GM11168 (cell line): Measurements from ENCODE around the gene BLNK.
"Not testable (repeated sequence)": the region's sequence is repeated elsewhere in the genome, so short reads cannot be mapped to it uniquely, and the experiment has no call there.

ENCODE experiments used
- in situ Hi-C: fragments of 300-500 bp; cut with MboI; formaldehyde crosslinking; loops from one replicate; pipeline ENCODE4 v1.12.0; 2022; ENCODE audit warnings: low sequenced_read_pairs; ENCODE audit not compliant: unreplicated experiment

Gene BLNK

GRCh38 chr10:96235326-96236089 is 35.9 kb downstream of the BLNK start:
- in situ Hi-C loops = no loop called here

- in situ Hi-C loops = loop anchor here (5.0 kb wide), 1 partner anchor 63 kb away; no protein-coding TSS in a partner anchor
Observed at GRCh38 chr10:96233959-96234358, 37.4 kb downstream of the BLNK start.

- in situ Hi-C loops = loop anchor here (5.0 kb wide), 1 partner anchor 67 kb away; no protein-coding TSS in a partner anchor
Observed at GRCh38 chr10:96230527-96230926, 40.8 kb downstream of the BLNK start.

- in situ Hi-C loops = loop anchor here (5.0 kb wide), 1 partner anchor 68 kb away; no protein-coding TSS in a partner anchor
Observed at GRCh38 chr10:96229568-96230030, 41.8 kb downstream of the BLNK start.

- in situ Hi-C loops = no loop called here
Observed at GRCh38 chr10:96228408-96228994, 42.9 kb downstream of the BLNK start.

GRCh38 chr10:96227206-96227605 is 44.2 kb downstream of the BLNK start:
- in situ Hi-C loops = no loop called here

GRCh38 chr10:96225119-96225518 is 46.2 kb downstream of the BLNK start:
- in situ Hi-C loops = no loop called here

GRCh38 chr10:96222908-96223307 is 48.5 kb downstream of the BLNK start:
- in situ Hi-C loops = no loop called here

- in situ Hi-C loops = no loop called here
Observed at GRCh38 chr10:96222441-96222840, 48.9 kb downstream of the BLNK start.

- in situ Hi-C loops = no loop called here
Observed at GRCh38 chr10:96218826-96219225, 52.5 kb downstream of the BLNK start.

GRCh38 chr10:96217711-96218110 is 53.7 kb downstream of the BLNK start:
- in situ Hi-C loops = no loop called here

- in situ Hi-C loops = no loop called here
Observed at GRCh38 chr10:96216775-96217174, 54.6 kb downstream of the BLNK start.

- in situ Hi-C loops = no loop called here
Observed at GRCh38 chr10:96212911-96213310, 58.5 kb downstream of the BLNK start.

- in situ Hi-C loops = no loop called here
Observed at GRCh38 chr10:96211764-96212163, 59.6 kb downstream of the BLNK start.

- in situ Hi-C loops = no loop called here
Observed at GRCh38 chr10:96208946-96209345, 62.4 kb downstream of the BLNK start.

- in situ Hi-C loops = no loop called here
Observed at GRCh38 chr10:96208271-96208670, 63.1 kb downstream of the BLNK start.

- in situ Hi-C loops = no loop called here
Observed at GRCh38 chr10:96205580-96205979, 65.8 kb downstream of the BLNK start.

GRCh38 chr10:96201525-96201924 is 69.8 kb downstream of the BLNK start:
- in situ Hi-C loops = no loop called here

- in situ Hi-C loops = not testable (repeated sequence)
Observed at GRCh38 chr10:96189505-96189904, 81.9 kb downstream of the BLNK start.

GRCh38 chr10:96188916-96189315 is 82.5 kb downstream of the BLNK start:
- in situ Hi-C loops = no loop called here

GRCh38 chr10:96188421-96188820 is 82.9 kb downstream of the BLNK start:
- in situ Hi-C loops = no loop called here

GRCh38 chr10:96176985-96177384 is 94.4 kb downstream of the BLNK start:
- in situ Hi-C loops = no loop called here
